NCI-H187 treated with DMSO at 0.1 percent for 48 hours (cell line): ENCODE results near the gene NFKBIZ.
"Not testable (repeated sequence)": the region's sequence is repeated elsewhere in the genome, so short reads cannot be mapped to it uniquely, and the experiment has no call there.

Experiments
- DNase-seq: peaks from one replicate; lab custom pipeline; 2025; lab: John Stamatoyannopoulos, UW

The NFKBIZ gene

DNA sequence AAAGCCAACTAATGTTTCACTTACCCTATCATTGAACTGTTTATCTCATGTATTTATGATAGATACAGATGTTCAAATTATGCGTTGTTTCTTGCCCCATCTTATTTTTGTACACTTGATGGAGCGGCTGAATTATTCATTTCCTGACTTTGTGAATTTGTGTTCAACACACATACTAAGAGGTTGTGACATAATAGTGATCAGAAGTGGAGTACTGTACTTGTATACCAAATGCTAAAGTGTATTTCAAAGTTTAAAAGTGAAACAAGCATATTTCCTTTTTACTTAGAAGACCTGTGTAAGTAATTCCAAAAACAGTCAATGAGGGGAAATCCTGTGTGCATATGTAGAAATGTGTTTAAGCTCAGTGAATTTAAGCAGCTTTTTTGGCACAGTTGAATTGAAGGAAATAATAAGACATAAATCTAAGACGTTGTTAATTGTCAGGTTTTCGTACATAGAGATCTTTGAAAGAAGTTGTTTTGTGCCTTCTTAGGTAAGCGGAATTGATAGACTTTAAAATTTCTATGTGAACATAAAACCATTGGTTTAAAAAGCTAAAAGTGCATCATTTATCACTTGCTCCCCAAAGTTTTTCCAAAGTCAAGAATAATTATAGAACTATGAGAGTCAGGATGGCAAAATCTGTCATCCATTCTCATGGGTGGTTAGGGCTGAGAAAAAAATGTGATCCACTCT is 1.9 kb downstream of the NFKBIZ start:
- no peak for DNase-seq

DNA sequence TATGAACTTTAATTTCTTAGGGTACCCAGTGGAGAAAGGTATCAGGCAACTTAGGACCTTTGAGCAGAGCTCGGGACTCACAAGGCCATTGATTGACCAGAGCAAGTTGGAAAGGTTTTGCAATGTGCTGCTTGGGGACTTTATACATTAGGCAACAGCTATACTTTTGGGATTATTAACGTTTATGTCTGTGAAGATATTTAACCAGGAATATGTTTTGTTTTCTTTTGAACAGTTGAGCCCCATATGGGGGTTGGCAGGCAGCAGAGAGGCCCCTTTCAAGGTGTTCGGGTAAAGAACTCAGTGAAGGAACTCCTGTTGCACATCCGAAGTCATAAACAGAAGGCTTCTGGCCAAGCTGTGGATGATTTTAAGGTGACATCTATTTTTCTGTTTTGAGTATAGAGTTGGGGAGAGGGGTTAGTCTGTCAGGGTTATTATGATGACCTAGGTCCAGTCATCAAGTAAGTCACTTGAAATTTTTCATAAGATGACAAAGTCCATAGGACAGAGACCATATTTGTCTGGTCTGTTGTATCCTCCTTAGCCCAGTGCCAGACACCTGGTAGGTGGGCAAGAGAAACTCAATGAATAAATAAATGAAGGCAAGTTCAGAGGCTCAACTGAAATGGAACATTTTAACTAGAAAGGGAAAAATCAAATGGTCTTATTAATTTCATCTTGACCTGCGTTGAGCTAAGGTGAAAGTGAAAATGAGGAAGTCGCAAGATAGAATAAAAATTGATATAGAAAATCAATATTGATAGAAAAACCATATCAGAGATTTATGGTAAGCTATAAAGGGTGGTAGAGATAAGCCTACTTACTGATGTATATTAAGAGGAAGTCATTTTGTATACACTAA is 2.8 kb downstream of the NFKBIZ start:
- DNase-seq: no peak

DNA sequence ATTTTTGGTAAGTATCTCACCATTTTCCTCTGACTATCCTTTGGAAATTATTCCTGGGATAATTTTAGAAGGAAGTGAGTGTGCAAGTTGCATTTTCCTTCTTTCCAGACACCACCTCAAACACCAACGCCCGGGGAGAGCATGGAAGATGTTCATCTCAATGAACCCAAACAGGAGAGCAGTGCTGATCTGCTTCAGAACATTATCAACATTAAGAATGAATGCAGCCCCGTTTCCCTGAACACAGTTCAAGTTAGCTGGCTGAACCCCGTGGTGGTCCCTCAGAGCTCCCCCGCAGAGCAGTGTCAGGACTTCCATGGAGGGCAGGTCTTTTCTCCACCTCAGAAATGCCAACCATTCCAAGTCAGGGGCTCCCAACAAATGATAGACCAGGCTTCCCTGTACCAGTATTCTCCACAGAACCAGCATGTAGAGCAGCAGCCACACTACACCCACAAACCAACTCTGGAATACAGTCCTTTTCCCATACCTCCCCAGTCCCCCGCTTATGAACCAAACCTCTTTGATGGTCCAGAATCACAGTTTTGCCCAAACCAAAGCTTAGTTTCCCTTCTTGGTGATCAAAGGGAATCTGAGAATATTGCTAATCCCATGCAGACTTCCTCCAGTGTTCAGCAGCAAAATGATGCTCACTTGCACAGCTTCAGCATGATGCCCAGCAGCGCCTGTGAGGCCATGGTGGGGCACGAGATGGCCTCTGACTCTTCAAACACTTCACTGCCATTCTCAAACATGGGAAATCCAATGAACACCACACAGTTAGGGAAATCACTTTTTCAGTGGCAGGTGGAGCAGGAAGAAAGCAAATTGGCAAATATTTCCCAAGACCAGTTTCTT is 3.9 kb downstream of the NFKBIZ start:
- DNase-seq: no peak

DNA sequence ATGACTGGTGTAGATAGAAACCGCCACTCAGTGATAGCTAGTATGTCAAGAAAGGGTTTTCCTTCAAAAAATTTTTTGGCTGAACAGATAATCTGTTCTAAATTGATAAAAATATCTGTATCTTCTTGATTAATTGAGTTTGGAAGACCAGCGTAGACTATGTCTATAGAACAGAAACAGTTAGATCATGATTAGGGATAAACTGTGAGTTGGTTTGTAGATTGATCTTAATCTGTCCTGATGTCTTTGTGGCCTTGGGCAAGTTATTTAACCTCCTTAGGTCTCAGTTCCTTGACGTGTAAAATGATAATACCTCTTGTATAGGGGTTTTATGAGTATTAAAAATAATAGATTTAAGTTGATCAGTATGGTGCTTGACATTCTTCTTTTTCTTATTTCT is 4.7 kb downstream of the NFKBIZ start:
- no peak for DNase-seq

DNA sequence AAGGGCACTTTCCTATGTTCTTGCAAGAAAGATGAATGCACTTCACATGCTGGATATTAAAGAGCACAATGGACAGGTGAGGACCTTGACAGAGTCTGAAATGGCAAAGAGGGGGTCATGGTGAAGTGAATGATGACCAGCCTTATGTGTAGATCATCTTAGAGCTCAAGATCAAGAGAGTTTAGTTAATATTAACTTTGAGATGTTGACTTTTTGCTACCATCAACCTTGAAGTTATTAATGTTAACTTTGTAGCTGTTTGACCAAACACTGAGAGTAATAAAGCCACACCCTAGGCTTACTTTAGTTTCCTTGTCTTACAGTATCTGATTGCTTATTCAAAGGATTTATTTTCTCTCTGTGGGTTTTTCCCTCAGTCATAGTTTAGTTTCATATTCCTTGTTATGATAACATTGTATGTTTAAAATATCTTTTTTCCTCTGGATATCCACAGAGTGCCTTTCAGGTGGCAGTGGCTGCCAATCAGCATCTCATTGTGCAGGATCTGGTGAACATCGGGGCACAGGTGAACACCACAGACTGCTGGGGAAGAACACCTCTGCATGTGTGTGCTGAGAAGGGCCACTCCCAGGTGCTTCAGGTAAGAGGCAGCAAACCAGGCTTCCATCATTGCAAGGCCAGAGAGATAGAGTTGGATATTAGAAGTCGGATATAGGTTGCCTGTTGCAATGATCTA is 5.4 kb downstream of the NFKBIZ start:
- DNase-seq: no peak

DNA sequence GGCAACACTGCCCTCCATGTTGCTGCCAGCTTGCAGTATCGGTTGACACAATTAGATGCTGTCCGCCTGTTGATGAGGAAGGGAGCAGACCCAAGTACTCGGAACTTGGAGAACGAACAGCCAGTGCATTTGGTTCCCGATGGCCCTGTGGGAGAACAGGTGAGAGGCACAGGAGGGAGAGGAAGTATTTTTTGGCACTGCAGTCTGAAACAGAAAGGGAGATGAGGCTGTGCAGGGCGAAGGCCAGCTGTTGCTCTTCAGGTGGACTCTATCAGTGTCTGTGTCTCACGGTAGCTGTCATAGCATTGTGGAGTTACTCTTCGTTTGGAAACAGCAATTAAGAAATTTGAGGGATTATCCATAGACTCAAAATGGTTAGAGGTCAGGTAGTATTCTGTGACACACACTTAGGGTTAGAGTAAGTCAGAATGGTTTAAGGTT is 8.0 kb downstream of the NFKBIZ start:
- DNase-seq: no peak

DNA sequence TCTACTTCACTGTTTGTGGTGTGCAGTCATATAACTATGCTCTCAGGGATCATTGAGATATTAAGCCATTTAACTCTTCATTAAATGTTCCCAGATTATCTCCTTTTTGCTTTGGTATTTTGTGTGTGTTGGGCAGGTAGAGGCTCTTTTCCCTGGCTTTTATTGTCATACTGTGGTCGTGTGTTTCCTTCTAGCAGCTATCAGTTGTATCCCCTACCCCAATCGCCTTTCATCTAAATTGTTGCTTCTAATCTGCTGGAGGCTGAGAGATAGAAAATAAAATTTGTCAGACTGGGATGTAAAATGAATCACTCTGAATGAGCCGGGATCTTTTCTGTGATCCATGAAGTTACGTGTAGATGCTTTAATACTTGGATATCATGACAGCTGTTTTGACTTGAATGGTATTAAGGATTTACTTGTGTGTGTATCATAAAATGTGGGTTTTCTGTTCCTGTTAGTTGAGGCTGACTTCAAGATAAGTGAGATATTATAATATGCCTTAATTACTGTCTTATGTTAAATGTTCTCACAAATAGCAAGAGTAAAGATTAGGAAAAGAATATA is 9.2 kb downstream of the NFKBIZ start:
- DNase-seq: no peak

DNA sequence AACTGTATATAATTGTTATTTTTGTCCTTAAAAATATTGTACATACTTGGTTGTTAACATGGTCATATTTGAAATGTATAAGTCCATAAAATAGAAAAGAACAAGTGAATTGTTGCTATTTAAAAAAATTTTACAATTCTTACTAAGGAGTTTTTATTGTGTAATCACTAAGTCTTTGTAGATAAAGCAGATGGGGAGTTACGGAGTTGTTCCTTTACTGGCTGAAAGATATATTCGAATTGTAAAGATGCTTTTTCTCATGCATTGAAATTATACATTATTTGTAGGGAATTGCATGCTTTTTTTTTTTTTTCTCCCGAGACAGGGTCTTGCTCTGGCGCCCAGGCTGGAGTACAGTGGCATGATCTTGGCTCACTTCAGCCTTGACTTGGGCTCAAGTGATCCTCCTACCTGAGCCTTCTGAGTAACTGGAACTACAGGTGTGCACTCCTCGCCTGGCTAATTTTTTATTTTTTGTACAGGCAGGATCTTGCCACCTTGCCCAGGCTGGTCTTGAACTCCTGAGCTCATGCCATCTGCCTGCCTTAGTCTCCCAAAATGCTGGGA is 10.7 kb downstream of the NFKBIZ start:
- DNase-seq: no peak

DNA sequence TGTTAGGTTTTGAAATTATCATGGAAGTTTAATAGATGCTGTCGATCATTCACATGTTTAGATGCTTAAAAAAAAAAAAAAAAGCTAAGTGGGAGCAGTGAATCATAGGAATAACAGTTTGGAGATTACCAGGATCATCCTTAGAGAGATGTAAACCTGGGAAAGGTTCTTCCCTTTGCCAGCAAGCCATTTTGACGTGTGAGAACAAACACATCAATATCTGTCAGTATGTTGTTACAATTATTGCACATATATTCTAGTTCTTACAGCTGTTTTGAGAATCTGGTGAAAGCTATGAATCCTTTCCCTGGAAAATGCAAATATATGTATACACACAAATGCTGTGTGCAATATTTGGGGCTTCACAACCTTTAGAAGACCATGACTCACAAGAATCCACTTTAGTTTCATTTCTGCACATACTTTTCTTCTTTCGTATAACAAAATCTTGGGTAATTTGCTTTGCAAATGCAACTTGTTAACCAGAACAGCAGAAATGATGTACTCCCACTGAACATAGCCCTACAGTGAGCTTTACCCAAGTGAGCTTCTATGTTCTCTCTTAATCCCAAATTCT is 12.0 kb downstream of the NFKBIZ start:
- no peak for DNase-seq

DNA sequence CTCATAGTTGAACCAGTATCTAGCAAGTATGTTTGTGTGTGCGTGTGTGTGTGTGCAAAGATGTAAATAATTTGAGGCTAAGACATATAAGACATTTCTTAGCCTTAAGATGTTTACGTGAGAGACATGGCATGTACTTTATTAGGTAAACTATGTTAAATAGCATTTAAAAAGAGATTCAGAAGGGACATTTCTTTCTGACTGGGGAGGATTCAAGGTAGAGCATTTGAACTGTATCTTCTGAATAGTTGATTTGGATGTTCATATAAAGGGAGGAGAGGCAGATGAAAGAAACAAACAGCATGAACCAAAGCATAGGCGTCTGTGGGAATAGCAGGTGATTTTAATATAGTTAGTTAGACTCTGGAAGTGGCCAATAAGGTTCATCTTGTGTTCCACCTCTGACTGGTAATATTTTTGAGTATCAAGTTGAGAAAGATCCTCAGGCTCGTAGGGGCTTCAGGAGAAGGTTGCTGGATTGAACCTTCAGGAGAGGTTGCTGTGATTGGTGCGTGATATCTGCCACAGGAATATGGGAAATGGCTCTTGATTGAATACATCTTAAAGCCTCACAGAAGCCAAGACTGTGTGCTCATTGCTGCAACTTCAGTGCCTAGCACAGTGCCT is 12.6 kb downstream of the NFKBIZ start:
- DNase-seq: no peak

DNA sequence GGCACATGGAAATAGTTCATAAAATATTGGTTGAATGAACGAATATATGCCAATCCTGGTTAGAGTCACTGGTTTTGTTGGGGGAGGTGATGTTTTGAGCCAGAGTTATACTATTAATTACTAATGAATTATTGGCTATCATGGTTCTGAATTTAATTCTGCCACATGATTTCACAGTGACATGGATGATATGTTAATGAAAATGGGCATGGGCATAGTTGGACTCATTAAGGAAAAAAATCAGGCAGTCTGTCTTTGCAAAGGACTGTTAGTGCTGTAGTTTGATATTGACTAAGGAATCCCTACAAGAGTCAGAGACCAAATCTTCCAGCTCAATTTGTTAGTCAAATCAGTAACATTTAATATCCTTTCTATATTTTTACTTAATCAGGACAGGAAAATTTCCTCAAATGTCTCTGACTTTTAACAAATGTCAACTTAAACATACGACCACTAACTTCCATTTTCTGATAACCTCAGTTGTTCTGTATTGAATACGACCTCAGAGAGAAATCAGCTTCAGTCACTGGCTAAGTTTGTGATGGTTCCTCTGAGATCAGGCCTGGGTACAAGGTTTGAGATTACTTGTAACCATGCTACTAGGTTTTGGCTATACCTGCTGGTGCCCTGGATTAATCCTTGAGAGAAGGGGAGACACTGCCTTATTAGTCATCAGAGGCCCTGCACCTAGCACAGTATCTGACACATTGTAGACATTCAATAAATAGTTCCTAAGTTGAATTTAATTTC is 13.3 kb downstream of the NFKBIZ start:
- no peak for DNase-seq

DNA sequence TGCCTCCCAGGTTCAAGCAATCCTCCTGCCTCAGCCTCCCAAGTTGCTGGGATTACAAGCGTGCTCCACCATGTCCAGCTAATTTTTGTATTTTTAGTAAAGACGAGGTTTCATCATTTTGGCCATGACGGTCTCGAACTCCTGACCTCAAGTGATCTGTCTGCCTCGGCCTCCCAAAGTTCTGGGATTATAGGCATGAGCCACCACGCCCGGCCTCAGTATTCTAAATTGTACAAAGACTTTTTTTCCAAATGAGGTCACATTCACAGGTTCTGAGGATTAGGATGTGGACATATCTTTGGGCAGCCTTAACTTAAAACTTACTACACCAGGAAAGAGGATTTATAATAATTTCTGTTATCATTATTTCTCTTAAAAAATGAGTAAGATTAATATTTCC is 15.6 kb downstream of the NFKBIZ start:
- not testable (repeated sequence) for DNase-seq

DNA sequence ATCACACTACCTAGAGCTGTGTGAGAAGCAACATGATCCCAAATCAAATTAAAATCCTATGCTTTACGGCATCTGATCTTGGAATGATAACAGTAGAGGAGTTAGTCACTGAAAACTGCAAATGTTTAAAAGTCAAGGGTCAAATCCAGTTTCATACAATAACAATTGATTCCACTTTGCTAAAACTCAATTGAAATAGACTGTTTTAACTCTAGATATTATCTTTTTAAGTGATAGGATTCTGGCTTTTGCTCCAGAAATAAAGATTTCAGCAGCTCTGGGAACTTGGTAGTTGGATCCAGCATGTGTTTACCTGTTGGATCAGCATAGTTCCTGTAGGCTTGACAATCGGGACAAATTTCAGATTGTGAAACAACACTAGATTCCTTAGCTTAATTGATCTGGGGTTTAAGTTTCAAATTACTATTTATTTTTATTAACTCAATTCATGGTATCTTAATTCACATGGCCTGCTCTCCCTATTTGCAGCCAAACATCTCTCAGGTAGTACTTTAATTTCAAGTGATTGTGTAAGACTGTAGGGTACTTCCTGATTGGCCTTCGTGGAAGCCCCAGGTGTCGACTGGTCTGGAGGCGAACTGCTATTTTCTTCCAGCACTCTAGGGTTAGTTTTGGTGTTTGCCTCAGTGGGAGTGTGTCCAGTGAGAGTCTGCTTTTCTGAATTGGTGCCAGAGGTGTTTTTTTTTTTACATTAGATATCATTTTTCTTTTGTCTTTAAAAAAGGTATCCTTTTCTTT is 16.6 kb downstream of the NFKBIZ start:
- DNase-seq: no peak

DNA sequence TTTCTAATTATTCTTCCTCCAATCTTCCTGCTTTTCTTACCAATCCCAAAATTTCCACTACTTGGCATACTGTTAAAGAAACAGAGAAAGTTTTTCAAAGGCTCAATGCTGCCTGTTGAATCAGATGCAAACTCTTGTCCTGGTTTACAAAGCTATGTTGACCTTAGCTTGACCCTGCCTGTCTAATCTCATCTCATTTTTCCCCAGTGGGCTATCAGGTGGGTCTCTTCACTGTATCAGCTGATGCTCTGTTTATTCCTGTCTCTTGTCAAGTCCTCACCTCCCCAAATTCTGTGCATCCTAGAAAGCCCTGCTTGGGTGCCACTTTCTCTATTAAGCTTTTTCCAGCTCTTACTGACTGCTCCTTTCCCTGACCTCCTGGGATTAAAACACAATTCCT is 18.2 kb downstream of the NFKBIZ start:
- DNase-seq: no peak

DNA sequence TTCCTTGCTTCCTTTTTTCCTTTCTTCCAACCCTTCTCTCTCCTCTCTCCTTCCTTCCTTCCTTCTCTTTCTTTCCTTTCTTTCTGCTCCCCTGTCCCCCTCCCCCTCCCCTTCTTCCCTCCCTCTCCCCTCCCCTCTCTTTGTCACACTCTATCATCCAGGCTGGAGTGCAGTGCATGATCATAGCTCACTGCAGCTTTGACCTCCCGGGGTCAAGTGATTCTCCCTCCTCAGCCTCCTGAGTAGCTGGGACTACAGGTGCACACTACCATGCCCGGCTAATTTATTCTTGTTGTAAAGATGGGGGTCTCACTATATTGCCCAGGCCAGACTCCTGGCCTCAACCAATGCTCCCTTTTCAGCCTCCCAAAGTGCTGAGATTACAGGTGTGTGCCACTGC is 18.7 kb downstream of the NFKBIZ start:
- no peak for DNase-seq

DNA sequence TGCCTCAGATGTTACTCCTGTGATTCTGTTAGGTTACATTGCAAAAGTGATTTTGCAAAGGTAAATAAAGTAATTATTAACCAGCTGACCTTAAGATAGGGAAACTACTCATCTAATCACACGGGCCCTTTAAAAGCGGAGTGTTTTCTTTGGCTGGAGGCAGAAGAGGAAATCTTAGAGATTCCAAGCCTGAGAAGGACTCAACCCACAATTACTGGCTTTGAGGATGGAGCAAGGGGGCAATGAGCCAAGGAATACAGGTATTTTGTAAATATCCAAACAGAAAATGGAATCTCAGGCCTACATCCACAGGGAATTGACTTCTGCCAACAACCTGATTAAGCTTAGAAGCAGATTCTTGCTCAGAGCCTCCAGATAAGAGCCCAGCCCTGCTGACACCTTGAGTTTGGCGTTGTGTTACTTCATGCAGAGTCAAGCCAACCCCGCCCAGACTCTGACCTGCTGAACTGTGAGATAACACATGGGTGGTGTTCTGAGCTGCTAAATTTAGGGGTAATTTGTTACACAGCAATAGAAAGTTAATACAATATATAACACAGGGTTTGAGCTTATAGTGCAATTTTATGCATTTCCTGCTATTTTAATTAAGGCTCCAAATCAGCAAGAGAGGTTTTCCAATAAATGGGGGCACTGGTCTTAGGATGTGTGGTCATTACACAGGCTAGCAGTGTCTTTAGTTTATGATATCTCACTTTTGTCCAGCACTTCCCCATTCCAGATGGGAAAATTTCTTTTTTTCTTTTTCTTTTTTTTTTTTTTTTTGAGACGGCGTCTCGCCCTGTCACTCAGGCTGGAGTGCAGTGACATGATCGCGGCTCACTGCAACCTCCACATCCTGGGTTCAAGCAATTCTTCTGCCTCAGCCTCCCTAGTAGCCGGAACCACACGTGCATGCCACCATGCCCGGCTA is 19.5 kb downstream of the NFKBIZ start:
- no peak for DNase-seq

DNA sequence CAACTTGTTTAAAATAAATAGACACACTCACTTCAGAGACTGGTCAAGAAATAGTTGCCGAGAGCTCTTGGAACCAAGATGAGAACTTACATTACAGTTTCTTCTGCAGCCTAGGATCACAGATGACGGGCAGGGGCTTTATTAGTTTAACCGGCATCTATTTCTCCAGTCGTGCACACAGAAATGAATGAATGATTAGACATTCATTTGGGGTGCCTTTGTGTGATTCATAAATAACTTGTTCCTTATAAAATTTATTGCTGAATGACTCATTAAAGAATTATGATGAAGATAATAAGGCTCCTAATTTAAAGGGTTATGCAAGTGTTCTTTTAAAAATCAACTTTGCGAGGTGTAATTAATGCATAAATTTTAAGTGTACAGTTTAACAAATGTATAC is 20.8 kb downstream of the NFKBIZ start:
- DNase-seq: no peak

DNA sequence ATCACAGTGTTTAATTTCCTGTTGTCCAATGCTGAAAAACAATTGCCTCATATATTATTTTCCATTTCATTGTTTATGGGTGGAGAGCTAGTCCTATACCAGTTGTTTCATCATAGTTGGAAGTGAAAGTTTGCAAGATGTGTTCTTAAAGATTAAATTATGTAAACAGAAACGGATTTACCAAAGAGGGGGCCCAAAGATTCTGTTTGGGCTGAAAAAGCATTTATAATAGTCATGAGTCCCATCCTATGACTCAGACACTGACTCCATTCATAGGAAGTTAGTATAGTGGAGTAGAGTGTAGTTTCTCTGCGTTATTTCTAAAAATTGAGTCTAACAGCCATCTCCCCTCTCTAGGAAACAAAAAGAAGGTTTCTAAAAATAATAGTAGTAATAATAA is 24.3 kb downstream of the NFKBIZ start:
- DNase-seq: no peak
